ENCODE data around the gene GRK6. TPM values are rescaled to one million over a fixed set of nuclear protein-coding genes. Genes with fewer than 3 reads are reported as not detected.

GRK6 gene
- total and polyA plus RNA-seq, 2 of the 4 experiments (the other 2 are of a cell fraction): 25.3 to 30.1 TPM

DNA sequence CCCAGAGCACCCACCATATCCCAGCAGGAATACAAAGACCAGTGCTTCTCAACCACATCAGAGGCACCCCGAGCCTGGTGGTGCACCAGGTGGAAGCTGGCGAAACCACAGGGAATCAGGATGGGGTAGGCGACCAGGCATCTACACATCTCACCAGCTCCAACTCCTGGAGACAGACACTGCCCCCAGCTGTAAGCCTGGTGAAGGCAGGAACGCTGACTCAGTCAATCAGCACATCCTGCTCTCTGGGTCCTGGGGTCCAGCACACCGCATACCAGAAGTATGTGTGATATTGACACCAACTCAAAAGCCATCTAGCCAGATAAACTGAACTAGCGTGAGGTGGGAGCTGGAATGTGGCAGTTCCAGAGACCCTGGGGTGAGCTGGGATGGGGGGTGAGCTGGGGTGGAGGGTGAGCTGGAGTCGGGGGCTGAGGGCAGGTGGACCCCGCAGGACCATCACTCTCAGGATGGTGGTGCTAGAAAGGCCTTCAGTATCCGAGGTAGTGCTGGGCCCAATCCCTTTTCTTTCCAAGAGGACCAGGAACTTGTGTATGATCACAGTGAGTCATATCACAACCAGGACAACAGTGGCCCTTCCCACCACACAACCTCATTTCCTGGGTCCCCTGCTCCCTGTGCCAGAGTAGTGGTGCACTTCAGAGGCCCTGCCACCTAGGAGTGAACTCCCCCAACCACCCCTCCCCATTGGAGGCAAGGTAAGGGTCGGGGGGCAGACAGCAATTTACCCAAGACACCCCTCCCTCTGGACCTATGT lies 44.5 kb downstream of the GRK6 start:
- in situ Hi-C loops (cut with MboI; ENCODE audit: low sequenced_read_pairs) (no loop called here), intact Hi-C loops (cut with micrococcal nuclease) (no loop called here), dilution Hi-C loops (cut with HindIII; ENCODE audit: low sequenced_read_pairs, unreplicated experiment) (no loop called here)
- DNase-seq (no peak), ATAC-seq (ENCODE audit: low read depth) (no peak)
- TF ChIP-seq RCOR1 (IDR thresholded peaks at IDR 0.05; ENCODE audit: insufficient replicate concordance, low read length): no peak
- TF ChIP-seq, protein P1, sequence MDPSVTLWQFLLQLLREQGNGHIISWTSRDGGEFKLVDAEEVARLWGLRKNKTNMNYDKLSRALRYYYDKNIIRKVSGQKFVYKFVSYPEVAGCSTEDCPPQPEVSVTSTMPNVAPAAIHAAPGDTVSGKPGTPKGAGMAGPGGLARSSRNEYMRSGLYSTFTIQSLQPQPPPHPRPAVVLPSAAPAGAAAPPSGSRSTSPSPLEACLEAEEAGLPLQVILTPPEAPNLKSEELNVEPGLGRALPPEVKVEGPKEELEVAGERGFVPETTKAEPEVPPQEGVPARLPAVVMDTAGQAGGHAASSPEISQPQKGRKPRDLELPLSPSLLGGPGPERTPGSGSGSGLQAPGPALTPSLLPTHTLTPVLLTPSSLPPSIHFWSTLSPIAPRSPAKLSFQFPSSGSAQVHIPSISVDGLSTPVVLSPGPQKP (IDR thresholded peaks at IDR 0.05; ENCODE audit: borderline replicate concordance, low read depth, low read length): no peak
- no peak for TF ChIP-seq NFE2L2 (IDR thresholded peaks at IDR 0.05; ENCODE audit: low read depth, low read length)
- TF ChIP-seq MAFK (IDR thresholded peaks at IDR 0.05; ENCODE audit: low read depth, low read length): peak; percentile 87
- TF ChIP-seq MAZ (IDR thresholded peaks at IDR 0.05; ENCODE audit: borderline replicate concordance, low read depth, low read length): no peak
- Histone ChIP-seq H4K91ac (ENCODE audit: insufficient read depth, low read depth, low read length) (no peak overlapping the region), H3K4ac (ENCODE audit: low read depth, low read length) (peak overlapping the region; percentile 6), H2BK120ac (ENCODE audit: low read depth, low read length) (no peak overlapping the region), H3K4me2 (ENCODE audit: low read depth, low read length) (peak overlapping the region; percentile 75), H2BK20ac (ENCODE audit: low read depth, low read length) (no peak overlapping the region), H3K9me1 (ENCODE audit: insufficient read depth, low read length) (peaks cover 43% of the 10 kb centered on the region), H3K27ac (ENCODE audit: insufficient read depth, low read length) (peak overlapping the region; percentile 86), H2AK5ac (ENCODE audit: low read depth, low read length) (peak overlapping the region; percentile 75; the same call in 1 of the 2 replicates), H3K36me3 (ENCODE audit: control insufficient read depth, insufficient read depth, low read length) (peaks cover 41% of the 10 kb centered on the region), H2BK15ac (ENCODE audit: low read depth, low read length) (no peak overlapping the region), H2AK9ac (replicated peaks; ENCODE audit: low read depth, low read length, poor library complexity) (peak overlapping the region; percentile 86), H2BK5ac (ENCODE audit: low read depth, low read length, poor library complexity, severe bottlenecking) (peak overlapping the region; percentile 85), H3K18ac (ENCODE audit: low read depth, low read length) (no peak overlapping the region), H3K23ac (ENCODE audit: low read depth, low read length) (peak overlapping the region; percentile 79; the same call in 1 of the 2 replicates), H2AFZ (replicated peaks; ENCODE audit: low read length, poor library complexity) (peak overlapping the region; percentile 28), H4K20me1 (ENCODE audit: insufficient read depth, low read length) (peaks cover 68% of the 10 kb centered on the region), H3K27me3 (ENCODE audit: control insufficient read depth, insufficient read depth, low read length) (no peaks in the 10 kb centered on the region), H3K4me1 (ENCODE audit: control insufficient read depth, insufficient read depth, low read length) (peaks cover 45% of the 10 kb centered on the region), H3K4me3 (ENCODE audit: insufficient read depth, low read depth, low read length) (0 out of 2 replicates have a peak overlapping the region, but pooled peaks have one; percentile 97), H3K14ac (replicated peaks; ENCODE audit: low read depth, low read length) (peak overlapping the region; percentile 37), H3K56ac (ENCODE audit: extremely low read depth, insufficient read depth, low read length) (no peak overlapping the region), H4K5ac (ENCODE audit: low read depth, low read length) (no peak overlapping the region), H4K8ac (ENCODE audit: low read depth in 2 of 2, low read length in 2 of 2) (no peak overlapping the region), H3K79me1 (ENCODE audit: low read depth in 1 of 2, low read length in 2 of 2) (peaks cover 24 to 67% of the 10 kb centered on the region in 2 experiments; a peak in 3 of 4 replicates), H3K9ac (ENCODE audit: low read depth, low read length) (peak overlapping the region; percentile 93; the same call in 1 of the 2 replicates), H3K9me3 (ENCODE audit: control insufficient read depth, insufficient read depth, low read length) (no peaks in the 10 kb centered on the region)
- POLR2A ChIA-PET (ENCODE audit: unreplicated experiment): interaction anchor here (0.5 kb wide), 1 partner anchor 24 kb away, joined by 3 read pairs; no protein-coding TSS in a partner anchor
- WGBS, 2 experiments (ENCODE audit: extremely low coverage in 2 of 2, insufficient read length in 1 of 2): 40% methylated on average over 1 of the region's 10 CpGs; no CpG with 5 or more reads in 1 of the 2 experiments
- CTCF ChIA-PET: no interaction called here
- no TSS peak for BruUV-seq (replicated peaks)
